Ecto neural progenitor cell (in vitro differentiated cells): ENCODE data around the gene SOX8.

ENCODE experiments used
- DNase-seq: peaks from one replicate; pipeline ENCODE4 v3.0.0-alpha.2; 2018; ENCODE audit warnings: low spot score

Gene SOX8

DNA sequence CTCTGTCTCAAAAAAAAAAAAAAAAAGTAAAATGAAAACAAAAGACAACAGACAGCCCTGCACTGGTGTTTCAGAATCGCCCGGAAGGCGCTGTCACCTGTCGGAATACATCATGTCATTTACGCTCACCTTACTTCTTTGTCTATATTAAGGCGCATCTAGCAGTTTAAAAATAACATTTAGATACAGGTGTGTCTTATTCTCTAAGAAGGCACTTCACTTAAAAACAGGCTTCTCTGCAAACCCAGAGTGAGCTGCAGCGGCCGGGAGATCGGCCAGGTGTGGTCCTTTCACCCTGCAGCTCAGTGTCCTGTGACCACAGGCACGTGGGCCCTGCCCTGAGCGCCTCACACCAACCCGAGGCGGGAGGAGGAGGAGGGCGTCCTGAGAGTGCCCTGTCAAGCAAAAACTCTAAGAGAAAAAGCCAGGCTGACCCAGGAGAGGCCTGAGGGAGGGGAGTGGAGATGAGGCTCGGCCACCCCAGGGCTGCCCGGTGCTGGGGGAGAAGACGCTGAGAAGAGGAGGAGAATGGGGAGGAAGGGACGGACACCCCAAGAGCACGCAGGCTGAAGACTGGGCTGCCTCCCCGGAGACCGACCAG is 7.5 kb upstream of the SOX8 start:
- DNase-seq, result no peak

DNA sequence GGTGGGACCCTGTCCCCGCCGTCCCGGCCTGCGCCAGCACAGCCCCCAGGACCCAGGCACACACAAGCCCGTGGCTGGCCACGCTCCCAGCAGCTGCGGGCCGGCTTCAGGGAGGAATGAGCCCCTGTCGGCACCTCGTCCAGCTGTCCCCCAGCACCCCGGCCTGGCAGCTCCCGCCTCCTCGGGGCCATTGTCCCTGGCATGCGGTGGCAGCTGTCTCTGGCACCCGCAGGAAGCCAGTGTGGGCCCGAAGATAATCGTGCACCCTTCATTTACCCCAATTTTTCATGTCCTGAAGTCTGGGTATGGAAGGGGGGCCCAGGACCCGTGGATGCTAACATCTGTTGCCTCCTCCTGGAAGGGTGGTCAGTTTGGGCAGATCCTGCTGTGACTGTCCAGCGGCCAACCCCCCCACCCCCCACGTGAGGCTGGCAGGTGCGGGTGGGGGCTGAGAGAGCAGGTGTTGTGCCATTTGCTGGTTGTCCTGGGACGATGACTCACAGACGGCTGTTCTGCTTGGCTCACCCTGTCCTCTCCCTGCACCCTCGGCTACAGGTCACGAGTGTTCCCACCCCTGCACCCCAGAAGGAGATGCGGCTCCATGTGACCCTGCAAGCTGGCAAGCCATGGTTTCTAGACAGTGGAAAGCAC is 6.8 kb upstream of the SOX8 start:
- no peak for DNase-seq

DNA sequence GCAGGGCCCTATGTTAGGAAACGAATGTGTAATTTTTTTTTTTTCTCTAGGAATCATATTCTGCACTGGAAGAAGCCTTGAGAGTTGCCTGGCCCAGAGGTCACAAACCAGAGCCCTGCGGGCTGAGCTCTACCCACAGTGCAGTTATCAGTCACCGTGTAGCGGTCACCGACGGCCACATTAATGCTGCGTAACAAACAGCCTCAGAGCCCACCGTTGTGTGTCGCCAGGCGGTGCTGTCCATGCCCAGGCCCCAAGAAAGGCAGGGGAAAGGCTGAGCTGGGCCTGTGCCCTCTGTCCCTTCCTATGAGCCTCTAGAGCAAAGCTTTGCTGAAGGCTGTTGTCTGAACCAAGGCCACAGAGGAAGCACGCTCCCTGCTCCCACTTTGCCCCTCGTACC is 6.3 kb upstream of the SOX8 start:
- no peak for DNase-seq

DNA sequence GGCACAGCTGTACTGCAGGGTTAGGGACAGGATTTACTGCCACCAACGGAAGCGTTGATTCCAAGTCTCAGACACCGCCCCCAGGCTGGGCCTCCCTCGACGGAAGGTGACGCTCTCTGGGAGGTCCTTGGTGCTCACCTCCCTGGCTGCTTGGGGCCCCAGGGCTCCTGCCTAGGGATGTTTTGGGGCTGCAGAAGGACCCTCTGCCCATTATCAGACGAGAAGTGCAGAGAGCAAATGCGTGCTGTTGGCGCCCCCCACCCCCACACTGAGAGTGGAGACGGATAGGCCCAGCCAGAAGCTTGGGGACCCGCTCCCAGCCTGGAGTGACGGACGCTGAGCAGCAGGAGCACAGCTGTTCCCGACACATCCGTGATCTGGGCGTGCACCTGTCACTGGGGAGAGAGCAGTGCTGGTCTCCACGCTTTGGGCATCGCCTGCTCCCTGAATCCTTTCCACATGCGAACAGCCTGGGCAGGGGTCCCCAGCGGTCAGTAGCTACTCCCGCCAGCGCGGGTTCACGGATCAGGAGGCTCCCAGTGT is 5.1 kb upstream of the SOX8 start:
- no peak for DNase-seq

DNA sequence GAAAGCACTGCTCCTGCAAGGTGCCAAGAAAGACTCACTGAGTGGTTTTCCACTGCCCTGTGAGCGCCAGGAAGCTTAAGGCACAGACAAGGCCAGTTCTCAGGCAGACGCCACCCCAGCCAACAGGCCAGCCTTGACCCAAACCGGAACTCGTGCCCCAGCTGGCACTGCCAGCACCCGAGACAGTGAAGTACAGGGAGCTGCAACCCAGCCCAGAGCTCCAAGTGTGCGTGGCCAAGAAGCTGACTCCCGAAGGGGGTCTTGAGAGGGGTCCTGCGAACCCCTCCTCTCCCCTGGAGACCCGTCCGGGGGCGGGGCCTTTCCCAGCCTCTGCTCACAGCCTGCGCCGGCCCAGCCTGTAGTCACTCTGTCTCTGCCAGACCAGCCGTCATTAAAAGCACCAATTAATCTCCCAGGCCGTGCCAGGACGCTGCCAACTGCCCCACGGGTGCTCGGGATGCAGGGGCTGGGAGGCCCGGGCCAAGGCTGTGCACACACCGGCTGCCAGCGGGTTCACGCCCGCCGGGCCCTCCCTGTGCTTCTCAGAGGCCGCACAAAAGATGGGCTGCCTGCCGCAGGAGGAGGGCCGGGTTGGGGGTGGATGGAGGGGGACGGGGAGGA is 4.4 kb upstream of the SOX8 start:
- DNase-seq, result no peak

DNA sequence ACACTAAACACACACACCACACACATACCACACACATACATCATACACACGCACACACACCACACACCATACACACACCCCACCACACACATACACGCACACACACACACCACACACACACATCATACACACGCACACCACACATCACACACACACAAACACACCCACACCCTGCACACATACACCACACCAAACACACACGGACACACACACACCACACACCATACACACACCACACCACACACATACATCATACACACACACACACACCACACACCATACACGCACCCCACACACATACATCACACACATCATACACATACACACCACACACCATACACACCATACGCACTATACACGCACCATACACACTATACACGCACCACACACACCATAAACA is 3.7 kb upstream of the SOX8 start:
- DNase-seq, result no peak

DNA sequence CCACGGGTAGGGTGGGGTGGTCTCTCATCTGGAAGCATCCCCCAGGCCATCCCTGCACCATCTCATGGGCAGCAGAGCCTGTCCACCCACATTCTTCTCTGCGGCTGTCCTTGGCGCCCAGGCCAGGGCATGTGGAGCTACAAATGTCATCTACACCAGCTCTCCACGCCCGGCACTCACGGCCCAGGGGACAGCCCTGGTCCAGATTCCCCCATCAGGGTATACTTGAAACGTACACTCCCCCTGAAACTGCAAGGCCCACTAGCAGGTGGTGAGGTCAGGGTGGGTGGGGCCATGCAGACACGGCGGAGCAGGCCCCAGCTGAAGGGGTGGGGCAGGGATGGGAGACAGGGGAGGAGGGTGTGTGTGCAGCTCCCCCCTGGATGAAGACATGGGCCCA is 3.2 kb upstream of the SOX8 start:
- DNase-seq, result no peak

DNA sequence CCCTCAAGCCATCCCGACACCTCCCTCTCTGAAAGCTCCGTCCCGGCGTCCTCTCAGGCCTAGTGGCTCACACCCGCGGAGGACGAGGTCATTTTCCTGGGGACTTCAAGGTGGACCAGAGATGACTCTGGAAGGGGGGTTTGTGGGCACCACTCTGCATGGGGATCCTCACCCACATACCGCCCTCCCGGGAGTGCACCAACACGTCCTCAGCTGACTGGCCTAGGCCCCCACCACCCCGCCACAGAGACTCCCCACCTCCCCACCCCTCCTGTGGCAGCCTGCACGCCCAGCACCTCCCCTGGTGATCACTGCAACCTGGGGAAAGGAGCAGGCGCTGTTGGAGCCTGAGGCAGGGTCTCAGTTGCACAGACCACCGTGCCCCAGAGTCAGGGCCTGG is 2.4 kb upstream of the SOX8 start:
- DNase-seq, result no peak

DNA sequence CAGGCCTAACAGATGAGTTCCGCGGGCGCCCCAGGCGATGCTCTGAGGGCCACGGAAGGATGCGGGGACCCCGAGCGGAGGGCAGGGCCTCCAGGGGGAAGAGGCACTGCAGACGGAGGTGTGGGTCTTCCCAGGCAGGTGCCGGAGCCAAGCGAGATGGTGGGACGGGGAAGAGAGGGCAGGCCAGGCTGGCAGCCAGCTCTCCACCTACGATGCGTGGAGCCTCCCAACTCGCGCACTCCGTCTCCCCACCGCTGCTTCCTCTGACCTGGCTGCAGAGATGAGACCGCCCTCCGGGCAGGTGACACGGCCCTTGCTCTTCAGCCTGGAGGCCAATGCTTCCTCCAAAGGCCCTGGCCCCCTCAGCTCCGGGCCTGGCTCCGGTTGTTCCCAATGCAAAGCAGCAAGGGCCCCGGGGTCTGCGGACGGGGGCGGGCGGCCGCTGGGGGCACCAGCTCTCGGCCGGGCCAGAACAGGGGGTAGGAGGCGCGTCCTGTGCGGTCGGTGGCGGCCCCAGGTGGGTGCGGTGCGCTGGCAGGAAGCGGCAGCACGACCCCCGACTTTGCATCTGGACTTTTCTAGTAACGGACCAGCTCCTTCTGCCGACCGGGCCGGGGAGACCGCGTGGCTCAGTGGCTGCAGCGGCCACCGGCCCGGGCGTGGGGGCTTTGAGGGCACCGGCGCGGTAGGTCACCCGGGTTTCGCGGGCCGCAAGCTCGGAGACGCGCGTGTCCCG is 1.5 kb upstream of the SOX8 start:
- DNase-seq, result no peak

DNA sequence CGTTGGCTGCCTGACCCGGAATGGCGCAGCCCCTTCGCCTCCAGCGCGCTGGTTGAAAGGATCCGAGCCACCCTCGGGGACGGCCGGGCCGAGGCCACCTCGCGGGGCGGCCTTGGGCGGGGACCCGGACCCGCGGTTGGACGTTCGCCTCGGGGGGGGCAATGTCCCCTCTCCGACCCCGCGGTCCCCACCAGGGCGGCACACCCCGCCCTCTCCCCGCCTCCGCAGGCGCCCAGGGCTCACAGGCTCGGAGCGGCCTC is 1.0 kb upstream of the SOX8 start:
- peak; percentile 83 for DNase-seq

DNA sequence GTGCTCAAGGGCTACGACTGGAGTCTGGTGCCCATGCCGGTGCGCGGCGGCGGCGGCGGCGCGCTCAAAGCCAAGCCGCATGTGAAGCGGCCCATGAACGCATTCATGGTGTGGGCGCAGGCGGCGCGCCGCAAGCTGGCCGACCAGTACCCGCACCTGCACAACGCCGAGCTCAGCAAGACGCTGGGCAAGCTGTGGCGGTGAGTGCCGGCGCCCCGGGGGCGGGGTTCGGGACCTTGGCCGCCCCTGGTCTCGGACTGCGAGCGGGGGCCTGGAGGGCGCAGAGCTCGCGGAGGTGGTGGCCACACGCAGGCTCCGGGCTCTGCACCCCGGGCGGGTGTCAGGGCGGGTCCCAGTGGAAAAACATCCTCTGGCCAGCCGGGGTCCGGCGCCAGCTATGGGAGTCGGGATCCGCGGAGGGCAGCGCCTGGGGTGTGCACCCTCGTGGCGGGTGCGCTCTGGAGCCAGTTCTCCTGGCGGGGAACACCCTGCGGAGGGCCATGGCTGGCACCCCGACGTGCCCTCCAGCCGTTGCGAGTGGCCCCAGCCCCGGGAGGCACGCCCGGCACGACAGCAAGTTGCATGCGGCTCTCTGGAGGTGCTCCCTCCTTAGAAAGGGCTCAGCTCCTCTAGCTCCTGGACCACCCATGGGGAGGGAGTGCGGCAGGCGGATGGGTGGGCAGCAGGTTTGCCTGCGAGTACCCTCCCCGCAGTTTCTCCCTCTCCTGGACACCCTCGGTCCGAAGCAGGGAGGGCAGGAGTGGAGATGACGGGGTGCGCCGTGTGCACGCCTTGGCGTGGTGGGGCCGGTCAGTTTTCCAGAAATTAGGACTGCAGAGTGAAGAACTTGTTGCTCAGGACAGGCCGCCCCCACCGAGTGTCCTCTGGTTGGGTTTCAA is 824 bp downstream of the SOX8 start:
- no peak for DNase-seq

DNA sequence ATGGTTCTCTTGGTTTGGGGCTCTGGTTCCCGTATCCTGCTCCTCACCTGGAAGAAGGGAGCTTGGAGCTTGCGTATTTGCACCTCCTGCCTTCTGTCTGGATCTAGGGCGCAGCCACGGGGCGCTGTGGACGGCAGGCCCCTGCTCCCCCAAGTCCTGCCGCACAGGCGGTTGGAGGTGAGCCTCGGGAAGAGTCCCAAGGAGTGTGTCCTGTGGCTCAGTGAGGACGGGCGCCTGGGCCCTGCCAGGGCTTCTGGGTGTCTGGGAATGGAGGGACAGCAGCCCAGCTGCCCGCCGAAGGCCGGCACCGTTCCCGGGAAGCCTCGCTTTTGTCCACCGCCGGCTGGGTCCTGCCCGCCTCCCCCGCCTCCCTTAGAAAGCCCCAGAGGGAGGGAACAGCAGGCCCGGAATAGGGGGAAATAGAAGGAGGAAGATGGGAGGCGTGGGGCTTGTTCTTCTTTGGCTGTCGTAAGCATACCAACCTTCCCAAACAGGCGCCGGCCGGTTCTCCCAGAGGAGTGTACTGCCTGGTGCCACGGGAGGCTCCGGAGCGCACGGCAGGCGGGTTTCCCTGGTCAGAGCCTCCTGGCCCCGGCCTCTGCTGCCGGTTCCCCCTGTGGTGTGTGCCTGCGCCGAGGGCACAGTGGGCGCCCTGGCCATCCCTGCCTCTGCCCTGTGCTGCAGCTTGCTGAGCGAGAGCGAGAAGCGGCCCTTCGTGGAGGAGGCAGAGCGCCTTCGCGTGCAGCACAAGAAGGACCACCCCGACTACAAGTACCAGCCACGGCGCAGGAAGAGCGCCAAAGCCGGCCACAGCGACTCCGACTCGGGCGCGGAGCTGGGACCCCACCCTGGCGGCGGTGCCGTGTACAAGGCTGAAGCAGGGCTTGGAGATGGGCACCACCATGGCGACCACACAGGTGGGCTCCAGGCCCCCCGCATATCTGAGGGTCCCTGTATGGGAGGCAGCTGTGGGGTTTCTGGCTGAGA is 1.8 kb downstream of the SOX8 start:
- DNase-seq, result no peak

DNA sequence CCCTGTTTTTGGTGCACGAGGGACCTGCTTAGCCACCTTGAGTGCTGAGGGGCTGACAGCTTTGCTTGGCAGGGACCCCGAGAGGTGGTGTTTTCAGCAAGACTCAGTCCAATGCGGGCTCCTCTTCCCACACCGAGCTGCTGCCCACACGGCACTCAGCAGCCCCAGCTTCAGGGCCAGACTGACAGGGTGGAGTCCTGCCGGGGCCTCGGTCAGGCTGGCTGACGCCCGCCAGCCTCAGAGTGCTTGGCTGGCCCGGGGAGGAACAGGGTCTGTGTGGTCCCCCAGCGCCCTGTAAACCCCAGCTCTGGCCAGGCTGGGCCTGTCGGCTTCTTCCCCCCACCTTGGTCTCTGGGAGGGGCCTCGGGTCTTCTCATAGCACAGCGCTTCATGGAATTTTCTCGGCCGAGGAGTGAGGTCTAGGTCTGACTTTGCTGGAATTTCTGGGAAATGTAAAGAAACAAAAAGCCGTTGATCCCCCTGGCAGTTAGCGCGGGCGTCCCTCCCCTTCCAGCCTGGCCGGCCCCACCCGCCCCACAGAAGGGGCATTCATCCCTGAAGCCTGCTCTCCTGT is 2.6 kb downstream of the SOX8 start:
- no peak for DNase-seq

DNA sequence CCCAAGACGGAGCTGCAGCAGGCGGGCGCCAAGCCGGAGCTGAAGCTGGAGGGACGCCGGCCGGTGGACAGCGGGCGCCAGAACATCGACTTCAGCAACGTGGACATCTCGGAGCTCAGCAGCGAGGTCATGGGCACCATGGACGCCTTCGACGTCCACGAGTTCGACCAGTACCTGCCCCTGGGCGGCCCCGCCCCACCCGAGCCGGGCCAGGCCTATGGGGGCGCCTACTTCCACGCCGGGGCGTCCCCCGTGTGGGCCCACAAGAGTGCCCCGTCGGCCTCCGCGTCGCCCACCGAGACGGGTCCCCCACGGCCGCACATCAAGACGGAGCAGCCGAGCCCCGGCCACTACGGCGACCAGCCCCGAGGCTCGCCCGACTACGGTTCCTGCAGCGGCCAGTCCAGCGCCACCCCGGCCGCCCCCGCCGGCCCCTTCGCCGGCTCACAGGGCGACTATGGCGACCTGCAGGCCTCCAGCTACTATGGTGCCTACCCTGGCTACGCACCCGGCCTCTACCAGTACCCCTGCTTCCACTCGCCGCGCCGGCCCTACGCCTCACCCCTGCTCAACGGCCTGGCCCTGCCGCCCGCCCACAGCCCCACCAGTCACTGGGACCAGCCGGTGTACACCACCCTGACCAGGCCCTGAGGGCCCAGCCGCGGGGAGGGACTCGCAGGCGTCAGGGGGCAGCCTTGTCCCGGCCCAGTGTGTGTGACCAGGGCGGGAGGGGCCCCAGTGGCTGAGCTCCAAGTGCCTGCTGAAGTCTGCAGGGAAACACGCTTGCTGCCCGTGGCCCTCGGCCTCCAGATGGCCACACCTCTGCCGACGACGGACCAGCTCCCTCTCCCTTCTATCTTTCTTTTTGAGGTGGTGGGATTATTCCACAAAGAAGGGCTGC is 3.4 kb downstream of the SOX8 start:
- no peak for DNase-seq

DNA sequence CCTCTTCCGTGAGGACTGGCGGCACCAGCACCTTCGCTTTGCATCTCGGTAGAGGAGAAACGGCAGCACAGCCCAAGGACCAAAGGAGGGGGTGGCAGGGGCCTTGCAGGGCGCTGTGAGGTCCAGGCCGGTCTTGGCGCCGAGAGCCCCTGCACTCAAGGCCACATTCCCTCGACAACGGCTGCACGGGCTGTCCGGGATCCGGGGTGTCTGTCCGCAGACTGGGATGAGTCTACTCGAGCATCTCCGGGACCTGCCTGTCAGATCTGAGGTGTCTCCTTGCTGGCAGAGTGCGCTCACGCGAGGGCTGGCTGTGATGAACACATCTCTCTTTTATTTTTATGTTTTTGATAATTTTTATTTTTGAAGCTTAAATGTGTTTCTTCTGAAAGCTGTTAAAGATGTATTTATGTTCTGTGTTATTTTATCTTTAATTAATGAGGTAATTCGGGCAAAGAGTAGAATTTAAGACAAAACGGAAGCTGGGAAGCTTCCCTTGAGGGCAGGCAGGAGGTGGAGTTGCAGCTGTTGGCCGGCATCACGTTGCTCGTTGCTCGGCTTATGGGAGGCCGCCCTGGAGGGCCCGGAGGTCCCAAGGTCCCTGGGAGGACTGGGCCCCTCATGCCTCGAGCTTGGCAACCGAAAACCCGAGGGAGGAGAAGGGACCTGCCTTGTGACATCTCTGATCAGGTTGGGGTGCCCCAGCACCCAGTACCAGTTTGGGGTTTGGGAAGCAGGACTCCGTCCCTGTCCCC is 4.3 kb downstream of the SOX8 start:
- DNase-seq, result no peak

DNA sequence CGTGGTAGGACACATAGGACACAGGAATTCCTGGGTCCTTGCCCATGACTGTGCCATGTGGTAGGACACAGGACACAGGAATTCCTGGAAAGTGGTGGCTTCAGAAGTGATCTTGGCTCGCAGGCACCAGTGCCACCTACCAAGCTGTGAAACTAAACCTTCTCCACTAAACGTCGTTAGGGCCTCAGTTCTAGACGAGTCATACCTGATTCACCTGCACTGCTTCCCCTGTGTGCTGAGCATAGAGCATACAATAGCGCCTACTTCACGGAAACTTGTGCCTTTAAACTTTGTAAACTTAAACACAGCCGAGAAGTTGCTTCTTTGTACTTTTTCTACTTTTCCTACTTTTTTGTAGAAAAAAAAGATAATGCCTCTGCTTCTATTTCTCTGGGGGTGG is 4.8 kb downstream of the SOX8 start:
- no peak for DNase-seq

DNA sequence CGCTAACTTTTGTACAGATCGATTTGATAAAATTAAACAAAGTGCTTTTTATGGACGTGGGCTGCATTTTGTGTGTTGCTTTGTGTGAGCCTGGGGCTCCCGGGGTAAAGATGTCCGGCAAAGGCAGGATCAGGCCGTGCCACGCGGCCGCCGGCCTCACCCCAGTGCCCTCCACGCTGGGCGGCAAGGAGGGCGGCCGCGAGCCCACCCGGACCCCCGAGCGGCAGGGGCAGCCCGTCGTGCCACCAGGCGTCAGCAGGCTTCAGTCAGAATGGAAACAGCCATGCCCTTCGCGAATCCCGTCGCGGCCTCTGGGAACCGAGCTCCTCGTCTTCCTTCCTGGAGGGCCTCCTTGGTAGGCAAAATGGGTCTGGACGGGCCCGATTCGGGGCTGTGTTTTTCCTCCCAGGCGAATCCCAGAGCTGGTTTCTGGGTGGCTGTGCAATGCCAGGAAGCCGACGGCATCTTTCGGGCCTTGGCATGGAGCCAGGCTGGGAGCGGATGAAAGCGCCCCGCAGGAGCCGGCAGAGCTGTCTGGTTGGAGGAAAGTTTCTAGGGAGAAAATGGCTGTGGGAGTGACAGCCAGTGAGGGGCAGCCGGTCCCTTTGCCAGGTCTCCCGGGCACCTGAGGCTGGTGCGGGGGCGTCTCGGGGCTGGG is 5.5 kb downstream of the SOX8 start:
- no peak for DNase-seq

DNA sequence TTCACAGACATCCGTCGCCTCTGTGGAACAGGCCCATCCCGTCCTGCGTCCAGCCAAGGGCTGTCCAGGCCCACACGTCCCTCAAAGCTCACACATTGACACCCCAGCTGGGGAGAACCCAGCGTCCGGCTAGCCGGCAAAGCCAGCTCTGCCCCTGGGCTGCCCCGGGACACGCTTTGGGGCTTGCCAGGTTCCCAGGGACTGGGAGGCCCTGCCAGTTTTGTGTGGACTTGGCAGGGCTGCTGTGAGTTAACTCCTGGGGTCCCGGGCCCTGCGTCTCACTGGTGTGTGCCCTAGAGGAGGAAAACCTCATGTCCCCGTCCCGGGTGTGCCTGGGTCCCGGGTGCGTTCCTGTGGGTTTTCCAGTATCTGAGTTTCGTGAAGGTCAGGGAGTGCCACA is 6.3 kb downstream of the SOX8 start:
- no peak for DNase-seq
